GM19395 (cell line): Measurements from ENCODE around the gene ZNF549.
A peak's percentile ranks its signal among the peaks of the same experiment; 100 is the strongest.

Experiments used
- ATAC-seq: cut with Tn5 transposase; IDR thresholded peaks from one replicate; pipeline ENCODE4 v1.9.1; 2021; ENCODE audit warnings: mild to moderate bottlenecking, moderate library complexity; ENCODE audit not compliant: unreplicated experiment

The ZNF549 gene

DNA sequence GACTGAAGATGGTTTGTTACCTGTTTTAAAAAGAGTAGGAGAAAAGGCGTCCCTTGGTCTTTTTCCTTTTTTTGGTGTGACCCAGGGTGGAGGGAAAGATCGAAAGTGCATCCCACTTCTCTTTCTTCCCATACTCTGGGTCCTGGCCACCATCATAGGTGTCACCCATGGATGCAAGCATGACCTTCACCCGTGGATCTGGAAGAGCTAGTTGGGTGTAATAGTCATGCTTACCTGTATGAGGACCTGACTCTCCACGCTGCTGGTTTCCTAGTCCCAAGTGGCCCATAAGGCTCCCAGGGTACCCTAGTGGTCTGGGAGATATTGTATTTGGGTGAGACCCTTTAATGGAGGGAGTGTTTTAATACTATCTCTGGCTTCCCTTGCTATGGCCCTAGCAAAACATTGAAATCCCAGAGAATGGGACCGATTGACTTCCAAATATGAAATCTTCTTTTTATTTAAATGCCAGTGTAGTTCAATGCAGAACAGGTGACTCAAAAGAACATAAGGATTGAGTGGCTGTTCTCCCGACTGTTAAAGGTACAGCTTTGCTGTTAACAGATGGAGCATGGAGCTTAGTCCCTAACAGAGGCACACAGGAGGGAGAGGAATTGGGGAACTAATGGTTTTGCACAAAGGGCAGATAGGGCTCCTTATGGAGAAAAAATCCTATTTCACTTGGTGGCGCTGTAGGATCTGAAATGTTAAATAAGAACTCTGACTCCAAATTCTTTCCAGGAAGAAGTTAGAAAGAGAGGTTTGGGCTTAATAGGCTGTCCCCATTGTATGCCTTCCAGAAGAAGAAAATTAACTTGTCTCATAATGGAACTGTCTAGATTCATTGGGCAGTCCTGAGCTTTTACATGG, 39.5 kb downstream of the ZNF549 start:
- ATAC-seq, result no peak

DNA sequence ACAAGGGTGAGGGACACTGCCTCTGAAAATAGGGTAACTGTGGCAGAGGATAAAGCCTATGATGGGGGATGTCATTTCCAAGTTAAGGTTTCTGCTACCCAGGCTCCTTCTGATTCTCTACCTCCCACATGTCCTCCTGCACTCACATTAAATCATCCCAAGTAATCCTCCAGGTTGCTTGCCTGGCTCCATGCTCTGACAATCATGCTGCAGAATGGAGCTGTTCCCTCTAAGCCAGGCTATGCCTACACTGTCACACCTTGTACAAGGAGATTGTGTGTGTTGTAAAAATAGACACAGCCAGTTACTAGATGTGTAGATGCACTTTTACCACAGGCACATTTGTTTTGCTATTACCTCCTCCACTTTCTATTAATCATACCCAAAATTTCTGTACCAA, 43.6 kb downstream of the ZNF549 start:
- no peak for ATAC-seq

DNA sequence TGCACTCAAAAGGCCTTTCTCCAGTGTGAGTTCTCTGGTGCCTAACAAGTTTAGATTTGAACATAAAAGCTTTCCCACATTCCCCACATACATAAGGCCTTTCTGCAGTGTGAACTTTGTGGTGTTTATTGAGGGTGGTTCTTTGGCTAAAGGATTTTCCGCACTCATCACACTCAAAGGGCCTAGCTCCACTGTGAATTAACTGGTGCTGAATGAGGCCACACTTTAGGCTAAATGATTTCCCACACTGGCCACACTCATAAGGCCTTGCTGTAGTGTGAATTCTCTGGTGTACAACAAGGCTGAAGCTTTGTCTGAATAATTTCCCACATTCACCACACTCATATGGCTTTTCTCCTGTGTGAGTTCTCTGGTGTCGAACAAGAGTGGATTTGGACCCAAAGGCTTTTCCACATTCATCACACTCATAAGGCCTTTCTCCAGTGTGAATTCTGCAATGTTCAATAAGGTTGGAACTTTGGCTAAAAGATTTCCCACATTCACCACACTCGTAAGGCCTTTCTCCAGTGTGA, 45.3 kb downstream of the ZNF549 start:
- no peak for ATAC-seq

- no peak for ATAC-seq
Measured at GRCh38 chr19:57576661-57577060, 49.5 kb downstream of the ZNF549 start.

GRCh38 chr19:57578487-57579205, 51.5 kb downstream of the ZNF549 start, which contains the start of gene ZNF416:
TSS of gene ZNF416 (minus strand) at chr19:57578911. CDS start at chr19:57578704, 207 bp downstream.
- ATAC-seq, result peak; percentile 96

DNA sequence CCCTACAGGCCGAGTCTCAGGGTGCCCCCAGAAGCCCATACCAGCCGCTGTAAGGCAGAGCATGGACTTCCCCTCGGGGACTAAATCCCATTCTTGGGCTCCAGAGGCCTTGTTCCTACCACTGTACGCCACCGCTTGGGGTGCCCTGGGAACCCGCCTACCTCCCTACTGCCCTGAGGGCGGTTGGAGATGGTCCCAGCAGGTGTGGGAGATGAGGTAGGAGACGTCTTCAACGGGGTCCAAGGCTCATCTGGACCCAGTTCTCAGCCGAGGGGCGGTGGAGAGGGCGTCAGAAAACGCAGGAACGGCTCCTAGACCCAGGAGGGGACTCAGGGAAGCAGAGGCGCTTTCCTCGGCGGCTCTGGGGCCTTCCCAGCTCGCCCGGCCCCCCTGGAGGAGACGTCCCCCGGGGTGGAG, 56.0 kb downstream of the ZNF549 start:
- no peak for ATAC-seq

- ATAC-seq, result peak; percentile 83
Measured at GRCh38 chr19:57583521-57584416, 56.6 kb downstream of the ZNF549 start, which contains the start of gene ZIK1. TSS of gene ZIK1 (plus strand) at chr19:57584145. CDS start at chr19:57584357, 212 bp downstream.

GRCh38 chr19:57587529-57587928, 60.4 kb downstream of the ZNF549 start:
- ATAC-seq, result no peak

DNA sequence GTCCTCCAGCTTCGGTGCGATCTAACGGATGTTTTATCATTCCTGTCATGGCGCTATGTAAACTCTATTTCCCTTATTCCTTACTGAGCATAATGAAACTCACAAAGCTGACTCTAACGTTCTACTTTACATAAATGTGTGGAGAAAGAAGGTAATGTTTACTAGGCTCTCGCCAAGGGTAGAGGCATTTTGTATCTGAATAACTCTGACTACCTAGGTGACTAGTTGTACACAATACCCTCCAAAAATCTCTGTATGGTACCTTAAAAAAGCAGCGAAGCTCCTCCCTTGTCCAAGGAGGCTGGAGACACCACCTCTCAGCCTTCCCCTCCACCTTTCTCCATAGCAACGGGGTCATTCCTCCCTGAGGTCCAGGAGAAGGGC, 72.2 kb downstream of the ZNF549 start:
- ATAC-seq, result peak; percentile 31

GRCh38 chr19:57599761-57600383, 72.7 kb downstream of the ZNF549 start, which contains the start of gene ZNF530:
TSS of gene ZNF530 (plus strand) at chr19:57599885. CDS start at chr19:57604346, 4,461 bp downstream.
- peak; percentile 98 for ATAC-seq

DNA sequence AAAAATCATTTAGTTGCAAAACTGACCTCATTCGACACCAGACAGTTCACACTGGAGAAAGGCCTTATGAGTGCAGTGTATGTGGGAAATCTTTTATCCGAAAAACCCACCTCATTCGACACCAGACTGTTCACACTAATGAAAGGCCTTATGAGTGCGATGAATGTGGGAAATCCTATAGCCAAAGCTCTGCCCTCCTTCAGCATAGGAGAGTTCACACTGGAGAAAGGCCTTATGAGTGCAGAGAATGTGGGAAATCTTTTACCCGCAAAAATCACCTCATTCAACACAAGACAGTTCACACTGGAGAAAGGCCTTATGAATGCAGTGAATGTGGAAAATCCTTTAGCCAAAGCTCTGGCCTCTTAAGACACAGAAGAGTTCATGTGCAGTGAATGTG, 79.8 kb downstream of the ZNF549 start:
- ATAC-seq, result no peak
